Cardiac fibroblast (primary cell): Measurements from ENCODE around the gene TMEM209.
"Not testable (repeated sequence)": the region's sequence is repeated elsewhere in the genome, so short reads cannot be mapped to it uniquely, and the experiment has no call there.

Experiments used
- DNase-seq, 2 donors: peaks; one replicate each; pipeline versions ENCODE4 v3.0.0 to v3.0.0-alpha.2; 2010; ENCODE audit warnings: low read depth in 2 of 2
- H3K4me3 ChIP-seq, 2 donors: replicated peaks in 1 of 2; 1 replicate in 1 of 2; 2 replicates in 1 of 2; pipeline ENCODE4 v1.5.1; 2011; ENCODE audit warnings: low read depth in 2 of 2, low read length in 2 of 2, mild to moderate bottlenecking in 2 of 2, moderate library complexity in 1 of 2
- TF ChIP-seq, protein P1 (sequence below): IDR thresholded peaks from one replicate; pipeline ENCODE4 v1.5.1; 2011; ENCODE audit warnings: low read depth, mild to moderate bottlenecking, low read length, inconsistent platforms

TMEM209 gene

DNA sequence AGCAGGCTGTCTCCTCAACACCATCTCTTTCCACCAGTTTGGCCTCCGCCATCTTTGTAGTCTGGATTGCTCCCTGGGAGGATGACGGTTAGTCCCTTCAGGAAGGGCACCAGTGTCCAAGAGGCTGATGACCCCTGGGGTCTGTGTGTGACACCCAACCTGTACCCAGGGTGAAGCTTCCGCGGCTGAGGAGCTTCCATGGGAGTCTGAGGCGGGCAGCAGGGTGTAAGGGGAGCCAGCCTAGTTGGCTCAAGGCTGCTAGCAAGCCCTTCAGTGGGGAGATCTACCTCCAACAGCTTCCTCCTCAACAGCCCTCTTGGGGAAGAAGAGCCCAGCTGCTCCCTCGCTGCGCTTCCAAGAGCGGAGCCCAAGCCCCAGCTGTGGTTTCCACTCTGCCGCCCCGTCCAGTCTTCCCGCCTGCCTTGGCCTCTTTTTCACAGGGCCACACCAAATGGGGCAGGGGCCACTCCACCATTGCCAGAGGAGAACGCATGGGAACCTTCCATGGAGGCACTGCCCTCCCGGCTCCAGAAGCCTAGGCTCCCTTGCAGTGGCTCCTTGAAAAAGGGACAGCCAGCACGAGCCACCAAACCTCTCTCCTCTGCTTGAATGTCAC, 57.4 kb downstream of the TMEM209 start:
- no peak overlapping the region for H3K4me3 ChIP-seq
- TF ChIP-seq, protein P1, sequence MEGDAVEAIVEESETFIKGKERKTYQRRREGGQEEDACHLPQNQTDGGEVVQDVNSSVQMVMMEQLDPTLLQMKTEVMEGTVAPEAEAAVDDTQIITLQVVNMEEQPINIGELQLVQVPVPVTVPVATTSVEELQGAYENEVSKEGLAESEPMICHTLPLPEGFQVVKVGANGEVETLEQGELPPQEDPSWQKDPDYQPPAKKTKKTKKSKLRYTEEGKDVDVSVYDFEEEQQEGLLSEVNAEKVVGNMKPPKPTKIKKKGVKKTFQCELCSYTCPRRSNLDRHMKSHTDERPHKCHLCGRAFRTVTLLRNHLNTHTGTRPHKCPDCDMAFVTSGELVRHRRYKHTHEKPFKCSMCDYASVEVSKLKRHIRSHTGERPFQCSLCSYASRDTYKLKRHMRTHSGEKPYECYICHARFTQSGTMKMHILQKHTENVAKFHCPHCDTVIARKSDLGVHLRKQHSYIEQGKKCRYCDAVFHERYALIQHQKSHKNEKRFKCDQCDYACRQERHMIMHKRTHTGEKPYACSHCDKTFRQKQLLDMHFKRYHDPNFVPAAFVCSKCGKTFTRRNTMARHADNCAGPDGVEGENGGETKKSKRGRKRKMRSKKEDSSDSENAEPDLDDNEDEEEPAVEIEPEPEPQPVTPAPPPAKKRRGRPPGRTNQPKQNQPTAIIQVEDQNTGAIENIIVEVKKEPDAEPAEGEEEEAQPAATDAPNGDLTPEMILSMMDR, result no peak
- no peak for DNase-seq

DNA sequence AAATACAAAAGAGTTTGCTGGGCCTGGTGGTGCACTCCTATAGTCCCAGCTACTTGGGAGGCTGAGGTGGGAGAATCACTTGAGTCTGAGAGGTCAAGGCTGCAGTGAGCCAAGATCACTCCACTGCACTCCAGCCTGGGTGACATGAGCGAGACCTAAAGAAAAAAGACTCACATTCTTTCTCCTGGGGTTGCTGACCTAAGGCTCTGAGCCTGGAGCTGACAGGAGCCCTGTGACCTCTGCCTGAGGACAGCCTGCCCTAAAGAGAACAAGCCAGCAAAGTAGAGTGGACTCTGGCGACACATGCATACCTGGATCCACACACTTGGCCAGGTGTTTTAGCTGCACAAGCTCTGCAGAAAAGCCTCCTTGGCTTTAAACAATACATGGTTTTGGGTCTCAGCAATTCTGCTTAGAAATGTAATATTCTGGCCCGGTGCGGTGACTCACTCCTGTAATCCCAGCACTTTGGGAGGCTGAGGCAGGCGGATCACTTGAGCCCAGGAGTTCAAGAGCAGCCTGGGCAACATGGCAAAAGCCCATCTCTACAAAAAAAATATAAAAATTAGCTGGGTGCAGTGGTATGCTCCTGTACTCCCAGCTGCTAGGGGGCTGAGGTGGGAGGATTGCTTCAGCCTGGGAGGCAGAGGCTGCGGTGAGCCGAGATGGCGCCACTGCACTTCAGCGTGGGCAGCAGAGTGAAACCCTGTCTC, 58.4 kb downstream of the TMEM209 start:
- TF ChIP-seq, protein P1, result no peak
- no peak overlapping the region for H3K4me3 ChIP-seq
- no peak for DNase-seq

DNA sequence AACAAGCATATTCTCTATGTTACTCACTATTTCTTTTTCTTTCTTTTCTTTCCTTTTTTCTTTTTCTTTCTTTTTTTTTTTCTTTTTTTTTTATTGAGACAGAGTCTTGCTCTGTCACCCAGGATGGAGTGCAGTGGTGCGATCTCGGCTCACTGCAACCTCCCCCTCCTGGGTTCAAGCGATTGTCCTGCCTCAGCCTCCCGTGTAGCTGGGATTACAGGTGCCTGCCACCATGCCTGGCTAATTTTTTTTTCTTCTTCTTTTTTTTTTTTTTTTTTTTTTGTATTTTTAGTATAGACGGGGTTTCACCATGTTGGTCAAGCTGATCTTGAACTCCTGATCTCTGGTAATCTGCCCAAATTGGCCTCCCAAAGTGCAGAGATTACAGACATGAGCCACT, 59.1 kb downstream of the TMEM209 start:
- not testable (repeated sequence) for H3K4me3 ChIP-seq, DNase-seq

DNA sequence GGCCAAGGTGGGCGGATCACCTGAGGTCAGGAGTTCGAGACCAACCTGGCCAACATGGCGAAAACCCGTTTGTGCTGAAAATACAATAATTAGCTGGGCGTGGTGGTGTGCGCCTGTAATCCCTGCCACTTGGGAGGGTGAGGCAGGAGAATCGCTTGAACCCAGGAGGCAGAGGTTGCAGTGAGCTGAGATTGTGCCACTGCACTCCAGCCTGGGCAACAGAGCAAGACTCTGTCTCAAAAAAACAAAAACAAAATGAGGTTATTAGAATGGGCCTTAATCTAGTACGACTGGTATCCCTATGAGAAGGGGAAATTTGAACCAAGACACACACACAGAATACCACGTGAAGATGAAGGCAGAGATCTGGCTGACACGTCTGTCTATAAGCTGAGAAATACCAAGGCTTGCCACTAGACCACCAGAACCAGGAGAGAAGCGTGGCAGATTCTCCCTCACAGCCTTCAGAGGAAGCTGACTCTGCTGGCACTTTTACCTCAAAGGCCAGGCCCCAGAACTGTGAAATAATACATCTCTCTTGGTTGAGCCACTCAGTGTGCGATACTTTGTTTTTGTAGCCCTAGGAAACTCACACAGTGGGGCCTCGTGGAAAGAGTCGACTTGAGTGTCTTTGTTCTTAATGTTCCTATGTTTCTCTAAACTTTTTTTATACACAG, 59.6 kb downstream of the TMEM209 start:
- H3K4me3 ChIP-seq, result no peak overlapping the region
- TF ChIP-seq, protein P1, result no peak
- DNase-seq, result no peak

DNA sequence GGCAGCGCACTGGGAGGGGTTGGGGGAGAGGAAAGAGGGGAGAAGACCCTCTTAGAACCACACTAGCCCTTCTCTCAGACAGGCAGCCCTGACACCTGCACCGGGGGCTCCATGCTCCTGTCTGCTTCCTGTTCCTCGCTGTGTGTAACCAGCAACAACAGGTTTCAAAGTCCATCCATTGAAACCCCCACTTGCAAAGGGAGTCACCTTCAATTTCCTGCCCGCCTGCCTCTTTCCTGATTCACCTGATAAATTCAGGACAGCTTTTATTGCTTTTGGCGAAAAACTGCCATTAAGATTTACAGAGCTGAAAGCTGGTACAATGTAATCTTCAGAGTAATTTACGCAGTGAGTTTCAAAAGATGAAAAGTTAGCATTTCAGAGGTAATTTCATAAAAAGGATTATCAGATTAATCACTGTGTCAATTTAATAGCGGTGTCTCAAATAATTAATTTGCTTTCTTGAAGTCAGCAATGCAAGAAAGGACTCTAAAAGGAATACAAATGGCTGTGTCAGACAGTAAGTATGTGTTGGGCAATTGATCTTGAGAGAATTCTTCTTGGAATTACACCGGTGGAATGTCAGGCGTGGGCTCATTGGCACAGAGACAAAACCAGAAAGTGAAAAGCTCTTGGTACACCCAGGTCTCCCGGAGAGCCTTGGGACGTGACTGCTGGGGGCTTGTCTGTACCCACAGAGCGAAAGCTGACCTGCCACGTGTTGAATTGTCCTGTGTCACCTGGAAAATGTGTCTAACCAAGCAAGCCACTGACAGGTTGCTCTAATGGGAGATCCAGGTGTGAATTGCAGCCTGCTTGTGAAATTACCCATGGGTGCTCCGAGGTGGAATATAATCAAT, 60.7 kb downstream of the TMEM209 start:
- TF ChIP-seq, protein P1, result no peak
- peak; percentile 56 to 86 for DNase-seq
- H3K4me3 ChIP-seq, result no peak overlapping the region

DNA sequence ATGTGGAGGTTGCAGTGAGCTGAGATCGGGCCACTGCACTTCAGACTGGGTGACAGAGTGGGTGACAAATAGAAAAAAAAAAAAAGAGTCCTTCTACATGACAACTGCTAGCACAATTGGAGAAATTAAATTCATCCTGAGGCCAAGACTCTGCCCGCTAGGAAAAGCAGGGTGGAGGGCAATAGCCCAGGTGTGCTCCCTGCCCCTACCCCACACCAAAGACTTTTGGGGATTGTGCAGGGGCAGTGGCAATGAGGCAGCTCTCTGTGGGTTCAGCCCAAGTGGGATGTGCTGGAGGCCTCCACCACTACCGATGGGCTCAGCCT, 61.3 kb downstream of the TMEM209 start:
- no peak overlapping the region for H3K4me3 ChIP-seq
- TF ChIP-seq, protein P1, result no peak
- DNase-seq, result no peak

DNA sequence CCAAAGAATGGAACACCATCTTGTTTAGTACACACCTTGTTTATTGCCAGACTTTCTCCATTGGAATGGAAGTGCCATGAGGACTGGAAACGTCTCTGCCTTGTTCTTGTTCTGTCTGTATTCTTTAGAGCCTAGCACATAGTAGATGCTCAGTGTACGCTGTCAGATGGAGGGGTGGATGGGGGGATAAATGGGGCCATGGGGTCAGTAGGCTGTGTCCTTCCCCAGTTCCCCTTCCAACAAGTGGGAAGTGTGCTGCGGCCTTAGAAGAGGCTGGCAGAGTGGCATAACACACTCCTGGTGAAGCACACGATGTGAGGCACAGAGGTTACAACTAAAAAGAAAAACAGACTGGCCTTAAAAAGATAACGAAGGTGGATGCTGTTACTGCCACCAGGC, 61.9 kb downstream of the TMEM209 start:
- TF ChIP-seq, protein P1, result no peak
- H3K4me3 ChIP-seq, result no peak overlapping the region
- DNase-seq, result no peak
